ENCODE results near the gene AMER2. TPM values are rescaled to one million over a fixed set of nuclear protein-coding genes. Genes with fewer than 3 reads are reported as not detected.

AMER2 gene
- total and polyA plus RNA-seq, 9 of the 15 experiments (the other 6 are each of a cell fraction or from before 2014, with no cell fraction given): not detected

DNA sequence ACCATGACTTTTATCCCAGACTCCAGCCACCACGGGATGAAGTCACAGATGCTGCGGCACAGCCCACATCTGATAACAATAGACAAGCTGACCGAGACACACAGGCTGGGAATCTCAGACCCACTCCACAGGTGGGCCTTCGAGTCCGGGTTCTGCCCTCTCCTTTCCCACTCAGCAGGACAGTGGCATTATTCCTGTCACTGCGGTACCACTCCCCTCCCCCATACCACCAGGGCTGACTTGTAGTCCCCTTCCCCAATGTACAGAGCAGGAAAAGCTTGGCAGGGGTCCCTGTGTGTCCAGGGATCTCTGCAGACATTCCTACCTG is 179 bp upstream of the AMER2 start:
- Histone ChIP-seq H3K9me3 (replicated peaks; ENCODE audit: control insufficient read depth, insufficient read depth, low read depth, low read length) (no peaks in the 10 kb centered on the region), H3K4me3 (no peak overlapping the region), H3K4me1 (replicated peaks in 1 of 2; ENCODE audit: control insufficient read depth in 2 of 2, insufficient read depth in 2 of 2, low read length in 2 of 2) (peaks cover 0 to 5% of the 10 kb centered on the region in 2 experiments; a peak in 2 of 5 replicates), H3K27ac (ENCODE audit: extremely low read depth, low read depth, low read length) (no peak overlapping the region), H3K79me2 (ENCODE audit: control insufficient read depth, insufficient read depth, low read length) (no peaks in the 10 kb centered on the region), H4K20me1 (replicated peaks; ENCODE audit: control insufficient read depth, insufficient read depth, low read length) (no peaks in the 10 kb centered on the region), H3K36me3 (ENCODE audit: control insufficient read depth, insufficient read depth, low read length) (no peaks in the 10 kb centered on the region), H3K4me2 (ENCODE audit: insufficient read depth, low read length) (no peak overlapping the region), H3K27me3 (ENCODE audit: control insufficient read depth in 2 of 2, insufficient read depth in 2 of 2, low read length in 2 of 2) (peaks cover 5 to 31% of the 10 kb centered on the region in 2 experiments; a peak in 3 of 5 replicates), H3K9ac (ENCODE audit: insufficient read depth in 1 of 2, low read depth in 2 of 2, low read length in 2 of 2) (no peak overlapping the region), H2AFZ (ENCODE audit: low read depth, low read length) (no peak overlapping the region), H3K9me1 (ENCODE audit: control insufficient read depth, insufficient read depth, low read length) (no peaks in the 10 kb centered on the region)
- no TSS peak for BruUV-seq (replicated peaks)
- intact Hi-C loops (cut with micrococcal nuclease) (no loop called here), in situ Hi-C loops (cut with MboI) (no loop called here)
- POLR2A ChIA-PET: no interaction called here
- 3% methylated on average over 4 of the region's 6 CpGs for WGBS (ENCODE audit: insufficient coverage, low coverage, missing lambda C conversion rate)
- TF ChIP-seq ZNF668 (CRISPR knock-in tag; IDR thresholded peaks at IDR 0.05) (no peak), RBM25 (IDR thresholded peaks at IDR 0.05; ENCODE audit: low read depth, low read length, severe bottlenecking) (no peak)
- TF ChIP-seq, protein P1, sequence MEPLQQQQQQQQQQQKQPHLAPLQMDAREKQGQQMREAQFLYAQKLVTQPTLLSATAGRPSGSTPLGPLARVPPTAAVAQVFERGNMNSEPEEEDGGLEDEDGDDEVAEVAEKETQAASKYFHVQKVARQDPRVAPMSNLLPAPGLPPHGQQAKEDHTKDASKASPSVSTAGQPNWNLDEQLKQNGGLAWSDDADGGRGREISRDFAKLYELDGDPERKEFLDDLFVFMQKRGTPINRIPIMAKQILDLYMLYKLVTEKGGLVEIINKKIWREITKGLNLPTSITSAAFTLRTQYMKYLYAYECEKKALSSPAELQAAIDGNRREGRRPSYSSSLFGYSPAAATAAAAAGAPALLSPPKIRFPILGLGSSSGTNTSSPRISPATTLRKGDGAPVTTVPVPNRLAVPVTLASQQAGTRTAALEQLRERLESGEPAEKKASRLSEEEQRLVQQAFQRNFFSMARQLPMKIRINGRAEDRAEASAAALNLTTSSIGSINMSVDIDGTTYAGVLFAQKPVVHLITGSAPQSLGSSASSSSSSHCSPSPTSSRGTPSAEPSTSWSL (CRISPR knock-in tag; IDR thresholded peaks at IDR 0.05; ENCODE audit: borderline replicate concordance): no peak
- CTCF ChIA-PET (ENCODE audit: low intra/inter-chr PET ratio): no interaction called here
- FAIRE-seq: no peak
- ATAC-seq: no peak
- no peak for DNase-seq (ENCODE audit: extremely low read depth in 1 of 4, low spot score in 3 of 4)

DNA sequence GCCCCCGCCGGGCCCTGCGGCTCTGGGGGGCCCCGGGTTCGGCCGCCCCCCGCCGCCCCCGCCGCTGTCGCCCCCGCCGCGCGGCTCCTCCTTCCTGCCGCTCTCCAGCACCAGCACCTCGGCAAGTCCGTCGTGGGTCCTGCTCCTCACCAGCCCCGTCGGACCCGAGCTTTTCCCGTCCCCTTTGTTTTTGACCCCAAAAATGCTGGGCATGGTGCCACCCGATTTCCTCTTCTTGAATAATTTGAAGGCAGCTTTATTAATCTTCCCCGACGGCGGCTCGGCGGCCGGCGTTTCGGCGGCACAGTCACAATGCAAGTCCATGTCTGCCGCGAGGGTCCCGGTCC is 945 bp downstream of the AMER2 start:
- POLR2A ChIA-PET: interaction anchor here (1.7 kb wide), 1 partner anchor 32 kb away, joined by 3 read pairs; no protein-coding TSS in a partner anchor
- no CpG with 5 or more reads among the region's 36 CpGs for WGBS (ENCODE audit: insufficient coverage, low coverage, missing lambda C conversion rate)
- no peaks in the 10 kb centered on the region for H3K9me3 ChIP-seq (replicated peaks; ENCODE audit: control insufficient read depth, insufficient read depth, low read depth, low read length)
- H4K20me1 ChIP-seq (replicated peaks; ENCODE audit: control insufficient read depth, insufficient read depth, low read length): no peaks in the 10 kb centered on the region
- no peaks in the 10 kb centered on the region for H3K9me1 ChIP-seq (ENCODE audit: control insufficient read depth, insufficient read depth, low read length)
- no peak overlapping the region for H3K9ac ChIP-seq (ENCODE audit: insufficient read depth in 1 of 2, low read depth in 2 of 2, low read length in 2 of 2)
- H3K4me1 ChIP-seq (replicated peaks in 1 of 2; ENCODE audit: control insufficient read depth in 2 of 2, insufficient read depth in 2 of 2, low read length in 2 of 2): peaks cover 0 to 5% of the 10 kb centered on the region in 2 experiments; a peak in 2 of 5 replicates
- no peak overlapping the region for H3K27ac ChIP-seq (ENCODE audit: extremely low read depth, low read depth, low read length)
- peaks cover 5 to 31% of the 10 kb centered on the region in 2 experiments; a peak in 3 of 5 replicates for H3K27me3 ChIP-seq (ENCODE audit: control insufficient read depth in 2 of 2, insufficient read depth in 2 of 2, low read length in 2 of 2)
- DNase-seq (ENCODE audit: extremely low read depth in 1 of 4, low spot score in 3 of 4) (no peak), ATAC-seq (no peak), FAIRE-seq (no peak)
- CTCF ChIA-PET (ENCODE audit: low intra/inter-chr PET ratio): no interaction called here
- in situ Hi-C loops (cut with MboI) (no loop called here), intact Hi-C loops (cut with micrococcal nuclease) (no loop called here)
- TF ChIP-seq ZZZ3 (IDR thresholded peaks at IDR 0.05) (no peak), YBX1 (IDR thresholded peaks at IDR 0.05) (no peak), TSC22D4 (tag; IDR thresholded peaks at IDR 0.05) (no peak)
- TF ChIP-seq, protein P2, sequence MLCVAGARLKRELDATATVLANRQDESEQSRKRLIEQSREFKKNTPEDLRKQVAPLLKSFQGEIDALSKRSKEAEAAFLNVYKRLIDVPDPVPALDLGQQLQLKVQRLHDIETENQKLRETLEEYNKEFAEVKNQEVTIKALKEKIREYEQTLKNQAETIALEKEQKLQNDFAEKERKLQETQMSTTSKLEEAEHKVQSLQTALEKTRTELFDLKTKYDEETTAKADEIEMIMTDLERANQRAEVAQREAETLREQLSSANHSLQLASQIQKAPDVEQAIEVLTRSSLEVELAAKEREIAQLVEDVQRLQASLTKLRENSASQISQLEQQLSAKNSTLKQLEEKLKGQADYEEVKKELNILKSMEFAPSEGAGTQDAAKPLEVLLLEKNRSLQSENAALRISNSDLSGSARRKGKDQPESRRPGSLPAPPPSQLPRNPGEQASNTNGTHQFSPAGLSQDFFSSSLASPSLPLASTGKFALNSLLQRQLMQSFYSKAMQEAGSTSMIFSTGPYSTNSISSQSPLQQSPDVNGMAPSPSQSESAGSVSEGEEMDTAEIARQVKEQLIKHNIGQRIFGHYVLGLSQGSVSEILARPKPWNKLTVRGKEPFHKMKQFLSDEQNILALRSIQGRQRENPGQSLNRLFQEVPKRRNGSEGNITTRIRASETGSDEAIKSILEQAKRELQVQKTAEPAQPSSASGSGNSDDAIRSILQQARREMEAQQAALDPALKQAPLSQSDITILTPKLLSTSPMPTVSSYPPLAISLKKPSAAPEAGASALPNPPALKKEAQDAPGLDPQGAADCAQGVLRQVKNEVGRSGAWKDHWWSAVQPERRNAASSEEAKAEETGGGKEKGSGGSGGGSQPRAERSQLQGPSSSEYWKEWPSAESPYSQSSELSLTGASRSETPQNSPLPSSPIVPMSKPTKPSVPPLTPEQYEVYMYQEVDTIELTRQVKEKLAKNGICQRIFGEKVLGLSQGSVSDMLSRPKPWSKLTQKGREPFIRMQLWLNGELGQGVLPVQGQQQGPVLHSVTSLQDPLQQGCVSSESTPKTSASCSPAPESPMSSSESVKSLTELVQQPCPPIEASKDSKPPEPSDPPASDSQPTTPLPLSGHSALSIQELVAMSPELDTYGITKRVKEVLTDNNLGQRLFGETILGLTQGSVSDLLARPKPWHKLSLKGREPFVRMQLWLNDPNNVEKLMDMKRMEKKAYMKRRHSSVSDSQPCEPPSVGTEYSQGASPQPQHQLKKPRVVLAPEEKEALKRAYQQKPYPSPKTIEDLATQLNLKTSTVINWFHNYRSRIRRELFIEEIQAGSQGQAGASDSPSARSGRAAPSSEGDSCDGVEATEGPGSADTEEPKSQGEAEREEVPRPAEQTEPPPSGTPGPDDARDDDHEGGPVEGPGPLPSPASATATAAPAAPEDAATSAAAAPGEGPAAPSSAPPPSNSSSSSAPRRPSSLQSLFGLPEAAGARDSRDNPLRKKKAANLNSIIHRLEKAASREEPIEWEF (CRISPR knock-in tag; IDR thresholded peaks at IDR 0.05): no peak
- TF ChIP-seq, protein P3, sequence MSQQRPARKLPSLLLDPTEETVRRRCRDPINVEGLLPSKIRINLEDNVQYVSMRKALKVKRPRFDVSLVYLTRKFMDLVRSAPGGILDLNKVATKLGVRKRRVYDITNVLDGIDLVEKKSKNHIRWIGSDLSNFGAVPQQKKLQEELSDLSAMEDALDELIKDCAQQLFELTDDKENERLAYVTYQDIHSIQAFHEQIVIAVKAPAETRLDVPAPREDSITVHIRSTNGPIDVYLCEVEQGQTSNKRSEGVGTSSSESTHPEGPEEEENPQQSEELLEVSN (IDR thresholded peaks at IDR 0.05; ENCODE audit: borderline replicate concordance in 1 of 2, extremely low read depth in 1 of 2, insufficient read depth in 1 of 2, insufficient read length in 1 of 2, low read depth in 1 of 2, low read length in 1 of 2, poor library complexity in 1 of 2, severe bottlenecking in 1 of 2): no peak
- no peaks in the 10 kb centered on the region for H3K79me2 ChIP-seq (ENCODE audit: control insufficient read depth, insufficient read depth, low read length)
- no peak overlapping the region for H3K4me3 ChIP-seq
- no peaks in the 10 kb centered on the region for H3K36me3 ChIP-seq (ENCODE audit: control insufficient read depth, insufficient read depth, low read length)
- BruUV-seq (replicated peaks): no TSS peak
- no peak overlapping the region for H2AFZ ChIP-seq (ENCODE audit: low read depth, low read length)
- no peak overlapping the region for H3K4me2 ChIP-seq (ENCODE audit: insufficient read depth, low read length)

All from K562 (cell line).